ENCODE results near the gene PCED1B.

- TF ChIP-seq REST (IDR thresholded peaks at IDR 0.05; ENCODE audit: low read depth) (no peak), CTCF (IDR thresholded peaks at IDR 0.05 in 2 of 3, conservative IDR thresholded peaks at IDR 0.05 in 1 of 3; ENCODE audit: borderline replicate concordance in 1 of 3, insufficient read depth in 1 of 3, low read depth in 2 of 3, low read length in 2 of 3) (no peak), CEBPB (IDR thresholded peaks at IDR 0.05; ENCODE audit: low read depth) (no peak), SP1 (IDR thresholded peaks at IDR 0.05; ENCODE audit: low read depth) (no peak), MAX (IDR thresholded peaks at IDR 0.05) (no peak), YY1 (IDR thresholded peaks at IDR 0.05; ENCODE audit: extremely low read depth, insufficient replicate concordance, low read depth, low read length) (no peak), TCF7L2 (IDR thresholded peaks at IDR 0.05; ENCODE audit: borderline replicate concordance, extremely low read depth, insufficient read depth, insufficient read length) (no peak), POLR2A (IDR thresholded peaks at IDR 0.05; ENCODE audit: borderline replicate concordance, extremely low read depth, insufficient read depth, insufficient read length) (no peak), EZH2 (IDR thresholded peaks at IDR 0.05) (no peak), EZH2phosphoT487 (IDR thresholded peaks at IDR 0.05; ENCODE audit: borderline replicate concordance) (no peak)
These were observed 40.3 kb upstream of the PCED1B start for GRCh38 chr12:47039079-47039478.

All from HCT116 (cell line).